Activated T-cell treated with anti-CD3 and anti-CD28 coated beads, Interleukin-2, amount 50 U/mL, for 24 hours (primary cell): ENCODE results near the gene SNRNP48.

ENCODE experiments used
- DNase-seq: peaks from one replicate; pipeline ENCODE4 v3.0.0-alpha.2; 2020
- H3K27ac Mint-ChIP-seq: 2 replicates; pipeline ENCODE4 v1.8.0; 2020; ENCODE audit warnings: mild to moderate bottlenecking, mixed read lengths
- H3K27me3 Mint-ChIP-seq: 2 replicates; pipeline ENCODE4 v1.8.0; 2020; ENCODE audit warnings: mixed read lengths
- H3K36me3 Mint-ChIP-seq: 2 replicates; pipeline ENCODE4 v1.8.0; 2020; ENCODE audit warnings: low read depth, mixed read lengths
- H3K4me1 Mint-ChIP-seq: 2 replicates; pipeline ENCODE4 v1.8.0; 2020; ENCODE audit warnings: low read depth, mixed read lengths
- H3K4me3 Mint-ChIP-seq: 2 replicates; pipeline ENCODE4 v1.8.0; 2020; ENCODE audit warnings: mild to moderate bottlenecking, moderate library complexity, mixed read lengths
- H3K9me3 Mint-ChIP-seq: 2 replicates; pipeline ENCODE4 v1.8.0; 2020; ENCODE audit warnings: mixed read lengths

SNRNP48 gene

GRCh38 chr6:7589949-7590917, at the start of gene SNRNP48:
Gene SNRNP48 (plus strand): TSS chr6:7590198. CDS start chr6:7590258, 60 bp downstream.
- Mint-ChIP-seq H3K27ac (peak within 1 kb of the TSS; percentile 94), H3K4me3 (peak within 1 kb of the TSS; percentile 95), H3K27me3 (no peaks in the 10 kb centered on the region), H3K9me3 (no peaks in the 10 kb centered on the region), H3K4me1 (peaks cover 43% of the 10 kb centered on the region), H3K36me3 (peaks cover 34% of the 10 kb centered on the region)
- peak; percentile 94 for DNase-seq

GRCh38 chr6:7540595-7540994, 49.4 kb upstream of the SNRNP48 start:
- DNase-seq: no peak

GRCh38 chr6:7541175-7542064, 48.6 kb upstream of the SNRNP48 start, which contains the start of gene DSP:
Gene DSP (plus strand): TSS chr6:7541671. CDS start chr6:7541916, 245 bp downstream.
- H3K36me3 Mint-ChIP-seq: no peaks in the 10 kb centered on the region
- peak within 1 kb of the TSS; percentile 78 for H3K4me3 Mint-ChIP-seq
- H3K4me1 Mint-ChIP-seq: peaks cover 10% of the 10 kb centered on the region
- H3K27me3 Mint-ChIP-seq: peaks cover 81% of the 10 kb centered on the region
- peak; percentile 51 for DNase-seq
- H3K27ac Mint-ChIP-seq: peak within 1 kb of the TSS; percentile 26
- no peaks in the 10 kb centered on the region for H3K9me3 Mint-ChIP-seq

More at GRCh38 chr6:7540595-7540994, 49.4 kb upstream of the SNRNP48 start:
- Mint-ChIP-seq H3K27me3 (peaks cover 82% of the 10 kb centered on the region), H3K4me1 (peaks cover 10% of the 10 kb centered on the region), H3K36me3 (no peaks in the 10 kb centered on the region), H3K27ac (no peak overlapping the region), H3K9me3 (no peaks in the 10 kb centered on the region), H3K4me3 (peak overlapping the region; percentile 62)

- Mint-ChIP-seq H3K36me3 (no peaks in the 10 kb centered on the region), H3K4me3 (peak overlapping the region; percentile 78), H3K27me3 (peaks cover 86% of the 10 kb centered on the region), H3K9me3 (no peaks in the 10 kb centered on the region), H3K4me1 (peaks cover 10% of the 10 kb centered on the region), H3K27ac (no peak overlapping the region)
- DNase-seq: peak; percentile 42
Measured at GRCh38 chr6:7542065-7542873, 47.7 kb upstream of the SNRNP48 start.

GRCh38 chr6:7542874-7543624, 46.9 kb upstream of the SNRNP48 start:
- no peaks in the 10 kb centered on the region for H3K36me3 Mint-ChIP-seq
- H3K9me3 Mint-ChIP-seq: no peaks in the 10 kb centered on the region
- H3K4me1 Mint-ChIP-seq: peaks cover 10% of the 10 kb centered on the region
- H3K27ac Mint-ChIP-seq: no peak overlapping the region
- DNase-seq: no peak
- H3K4me3 Mint-ChIP-seq: no peak overlapping the region
- peaks cover 85% of the 10 kb centered on the region for H3K27me3 Mint-ChIP-seq

GRCh38 chr6:7543789-7544424, 46.1 kb upstream of the SNRNP48 start:
- DNase-seq: no peak
- Mint-ChIP-seq H3K4me1 (peaks cover 10% of the 10 kb centered on the region), H3K9me3 (no peaks in the 10 kb centered on the region), H3K27me3 (peaks cover 85% of the 10 kb centered on the region), H3K36me3 (no peaks in the 10 kb centered on the region), H3K4me3 (no peak overlapping the region), H3K27ac (no peak overlapping the region)

- no peak for DNase-seq
- Mint-ChIP-seq H3K9me3 (no peaks in the 10 kb centered on the region), H3K4me1 (peaks cover 10% of the 10 kb centered on the region), H3K27ac (no peak overlapping the region), H3K4me3 (no peak overlapping the region), H3K36me3 (no peaks in the 10 kb centered on the region), H3K27me3 (peaks cover 82% of the 10 kb centered on the region)
Measured at GRCh38 chr6:7544597-7544996, 45.4 kb upstream of the SNRNP48 start.

GRCh38 chr6:7545316-7546019, 44.5 kb upstream of the SNRNP48 start:
- Mint-ChIP-seq H3K4me3 (no peak overlapping the region), H3K4me1 (peaks cover 10% of the 10 kb centered on the region), H3K36me3 (no peaks in the 10 kb centered on the region), H3K9me3 (no peaks in the 10 kb centered on the region), H3K27ac (no peak overlapping the region), H3K27me3 (peaks cover 74% of the 10 kb centered on the region)
- no peak for DNase-seq

GRCh38 chr6:7546020-7546369, 44.0 kb upstream of the SNRNP48 start:
- Mint-ChIP-seq H3K27me3 (peaks cover 69% of the 10 kb centered on the region), H3K4me1 (peaks cover 5% of the 10 kb centered on the region), H3K36me3 (no peaks in the 10 kb centered on the region), H3K27ac (no peak overlapping the region), H3K9me3 (no peaks in the 10 kb centered on the region), H3K4me3 (no peak overlapping the region)
- no peak for DNase-seq

- no peaks in the 10 kb centered on the region for H3K9me3 Mint-ChIP-seq
- peaks cover 4% of the 10 kb centered on the region for H3K4me1 Mint-ChIP-seq
- H3K27me3 Mint-ChIP-seq: peaks cover 67% of the 10 kb centered on the region
Measured at GRCh38 chr6:7546383-7546782, 43.6 kb upstream of the SNRNP48 start.

GRCh38 chr6:7546896-7547295, 43.1 kb upstream of the SNRNP48 start:
- Mint-ChIP-seq H3K27me3 (peaks cover 67% of the 10 kb centered on the region), H3K4me1 (peaks cover 1% of the 10 kb centered on the region), H3K4me3 (no peak overlapping the region), H3K36me3 (no peaks in the 10 kb centered on the region), H3K27ac (no peak overlapping the region), H3K9me3 (no peaks in the 10 kb centered on the region)
- DNase-seq: no peak

More at GRCh38 chr6:7546383-7546782, 43.6 kb upstream of the SNRNP48 start:
- no peak for DNase-seq
- no peak overlapping the region for H3K4me3 Mint-ChIP-seq
- no peak overlapping the region for H3K27ac Mint-ChIP-seq
- no peaks in the 10 kb centered on the region for H3K36me3 Mint-ChIP-seq

- H3K4me3 Mint-ChIP-seq: no peak overlapping the region
- H3K36me3 Mint-ChIP-seq: no peaks in the 10 kb centered on the region
- no peak for DNase-seq
- H3K27ac Mint-ChIP-seq: no peak overlapping the region
- no peaks in the 10 kb centered on the region for H3K9me3 Mint-ChIP-seq
- peaks cover 66% of the 10 kb centered on the region for H3K27me3 Mint-ChIP-seq
- H3K4me1 Mint-ChIP-seq: peaks cover 1% of the 10 kb centered on the region
Measured at GRCh38 chr6:7547315-7547714, 42.7 kb upstream of the SNRNP48 start.
